Epithelial cell of proximal tubule (primary cell): ENCODE data around the gene GTF3C5. TPM values are rescaled to one million over a fixed set of nuclear protein-coding genes. Genes with fewer than 3 reads are reported as not detected.

Experiments
- DNase-seq: peaks from one replicate; pipeline ENCODE4 v3.0.0-alpha.2; 2011; ENCODE audit warnings: low read depth
- H3K4me3 ChIP-seq: 2 replicates; pipeline ENCODE4 v1.5.1; 2011; ENCODE audit warnings: low read depth, mild to moderate bottlenecking, low read length
- total RNA-seq: library from RNA; depleted of rRNA; stranded (reverse); fragments of >200 nt; gene quantifications from 2 replicates; pipeline ENCODE4 v1.2.3, GENCODE V29; 2015
- TF ChIP-seq, protein P1 (sequence below): conservative IDR thresholded peaks from 2 replicates; pipeline ENCODE4 v1.5.1; 2012; ENCODE audit warnings: low read depth, mild to moderate bottlenecking, low read length

GTF3C5 gene
- total RNA-seq, 1 donor from 2014 or later = 112 TPM

DNA sequence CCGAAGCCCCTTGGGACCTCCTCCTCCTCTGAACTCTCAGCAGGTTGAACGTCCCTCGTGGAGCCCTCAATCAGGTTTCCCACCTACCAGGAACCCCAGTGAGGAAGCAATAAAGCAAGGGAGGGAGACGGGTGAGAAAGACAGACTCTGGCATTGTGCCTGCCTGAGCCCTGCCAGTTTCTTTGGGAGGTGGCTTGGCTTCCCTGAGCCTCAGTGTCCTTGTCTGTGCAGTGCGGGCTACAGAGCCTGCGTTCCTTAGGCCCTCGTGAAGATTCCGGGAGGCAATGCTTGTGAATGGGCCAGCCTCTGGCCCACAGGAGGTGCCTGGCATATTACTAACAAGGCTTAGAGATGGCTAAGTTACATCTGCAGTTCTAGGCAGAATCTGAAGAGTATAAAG, 11.9 kb downstream of the GTF3C5 start:
- TF ChIP-seq, protein P1, sequence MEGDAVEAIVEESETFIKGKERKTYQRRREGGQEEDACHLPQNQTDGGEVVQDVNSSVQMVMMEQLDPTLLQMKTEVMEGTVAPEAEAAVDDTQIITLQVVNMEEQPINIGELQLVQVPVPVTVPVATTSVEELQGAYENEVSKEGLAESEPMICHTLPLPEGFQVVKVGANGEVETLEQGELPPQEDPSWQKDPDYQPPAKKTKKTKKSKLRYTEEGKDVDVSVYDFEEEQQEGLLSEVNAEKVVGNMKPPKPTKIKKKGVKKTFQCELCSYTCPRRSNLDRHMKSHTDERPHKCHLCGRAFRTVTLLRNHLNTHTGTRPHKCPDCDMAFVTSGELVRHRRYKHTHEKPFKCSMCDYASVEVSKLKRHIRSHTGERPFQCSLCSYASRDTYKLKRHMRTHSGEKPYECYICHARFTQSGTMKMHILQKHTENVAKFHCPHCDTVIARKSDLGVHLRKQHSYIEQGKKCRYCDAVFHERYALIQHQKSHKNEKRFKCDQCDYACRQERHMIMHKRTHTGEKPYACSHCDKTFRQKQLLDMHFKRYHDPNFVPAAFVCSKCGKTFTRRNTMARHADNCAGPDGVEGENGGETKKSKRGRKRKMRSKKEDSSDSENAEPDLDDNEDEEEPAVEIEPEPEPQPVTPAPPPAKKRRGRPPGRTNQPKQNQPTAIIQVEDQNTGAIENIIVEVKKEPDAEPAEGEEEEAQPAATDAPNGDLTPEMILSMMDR = no peak
- no peak overlapping the region for H3K4me3 ChIP-seq
- no peak for DNase-seq

DNA sequence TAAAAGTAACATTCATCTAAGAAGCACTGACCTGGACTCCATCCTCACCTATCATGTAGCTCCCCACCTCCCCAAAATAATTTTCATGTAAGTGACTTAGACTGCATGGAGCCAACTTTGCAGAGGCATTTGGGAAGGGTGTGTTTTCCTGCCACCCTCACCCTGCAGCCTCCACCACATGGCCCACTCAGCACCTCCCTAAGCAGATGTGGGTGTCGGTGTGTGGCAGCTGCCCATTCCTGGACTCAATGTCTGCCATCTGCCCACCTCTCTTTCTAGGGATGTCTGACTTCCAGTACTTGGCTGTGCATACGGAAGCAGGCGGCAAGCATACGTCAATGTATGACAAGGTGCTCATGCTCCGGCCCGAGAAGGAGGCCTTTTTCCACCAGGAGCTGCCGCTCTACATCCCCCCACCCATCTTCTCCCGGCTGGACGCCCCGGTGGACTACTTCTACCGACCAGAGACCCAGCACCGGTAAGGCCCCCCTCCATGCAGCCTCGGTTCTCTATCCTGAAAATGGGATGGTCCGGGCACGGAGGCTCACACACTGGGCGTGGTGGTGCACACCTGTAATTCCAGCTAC, 12.7 kb downstream of the GTF3C5 start:
- no peak overlapping the region for H3K4me3 ChIP-seq
- DNase-seq = no peak
- TF ChIP-seq, protein P1 = no peak

DNA sequence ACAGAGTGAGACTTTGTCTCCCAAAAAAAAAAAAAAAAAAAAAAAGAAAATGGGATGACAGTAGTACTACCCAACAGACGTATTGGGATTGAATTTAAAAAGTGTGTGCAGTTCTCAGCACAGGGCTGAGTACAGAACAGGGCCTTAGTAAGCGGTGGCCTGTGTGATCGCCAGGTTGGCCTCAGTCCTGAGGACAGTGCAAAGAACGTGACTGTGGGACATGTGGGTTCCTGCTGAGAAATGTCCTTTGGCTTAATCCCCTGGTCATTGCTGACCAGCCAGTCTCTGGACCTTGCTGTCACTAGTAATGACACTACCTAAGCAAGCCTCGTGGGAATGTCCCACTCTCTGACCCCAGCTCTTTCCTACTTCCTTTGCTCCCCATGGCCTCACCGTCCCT, 13.3 kb downstream of the GTF3C5 start:
- H3K4me3 ChIP-seq = no peak overlapping the region
- DNase-seq = no peak
- TF ChIP-seq, protein P1 = no peak

DNA sequence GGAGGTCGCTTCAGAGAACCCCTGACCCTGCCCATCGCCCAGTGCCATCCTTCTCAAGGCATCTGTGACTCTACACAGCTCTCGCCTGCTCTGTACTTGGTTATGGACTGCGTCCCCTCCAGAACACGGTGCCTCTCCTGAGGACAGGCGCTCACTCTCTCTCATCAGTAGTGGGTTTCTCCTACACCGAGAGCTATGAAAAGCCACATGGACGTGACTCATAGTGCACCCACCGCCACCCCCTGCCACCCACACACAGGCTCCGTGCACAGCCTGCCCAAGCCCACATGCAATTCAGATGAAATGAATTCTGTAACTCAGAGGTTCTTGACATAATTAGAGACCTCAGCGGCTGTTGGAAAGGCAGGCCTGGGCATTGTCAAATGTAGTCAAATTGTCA, 13.9 kb downstream of the GTF3C5 start:
- H3K4me3 ChIP-seq = no peak overlapping the region
- TF ChIP-seq, protein P1 = no peak
- no peak for DNase-seq

DNA sequence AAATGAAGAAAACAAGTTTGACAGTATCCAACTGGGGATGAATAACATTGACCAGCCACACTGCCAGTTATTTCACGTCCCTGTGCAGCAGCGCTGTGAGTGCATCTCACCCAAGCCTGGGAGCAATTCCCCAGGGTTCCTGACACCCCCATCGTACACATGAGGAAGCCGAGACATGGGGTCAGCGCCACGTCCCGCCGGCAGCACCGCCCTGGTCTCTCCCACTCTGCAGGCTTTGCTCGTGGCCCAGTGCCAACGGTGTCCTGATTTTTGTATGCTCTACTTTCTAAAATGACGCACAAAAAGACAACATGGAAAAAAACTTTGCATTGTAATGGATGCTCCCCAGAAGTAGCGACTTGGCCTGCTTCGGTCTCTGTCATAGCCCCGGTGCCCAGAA, 14.3 kb downstream of the GTF3C5 start:
- no peak overlapping the region for H3K4me3 ChIP-seq

DNA sequence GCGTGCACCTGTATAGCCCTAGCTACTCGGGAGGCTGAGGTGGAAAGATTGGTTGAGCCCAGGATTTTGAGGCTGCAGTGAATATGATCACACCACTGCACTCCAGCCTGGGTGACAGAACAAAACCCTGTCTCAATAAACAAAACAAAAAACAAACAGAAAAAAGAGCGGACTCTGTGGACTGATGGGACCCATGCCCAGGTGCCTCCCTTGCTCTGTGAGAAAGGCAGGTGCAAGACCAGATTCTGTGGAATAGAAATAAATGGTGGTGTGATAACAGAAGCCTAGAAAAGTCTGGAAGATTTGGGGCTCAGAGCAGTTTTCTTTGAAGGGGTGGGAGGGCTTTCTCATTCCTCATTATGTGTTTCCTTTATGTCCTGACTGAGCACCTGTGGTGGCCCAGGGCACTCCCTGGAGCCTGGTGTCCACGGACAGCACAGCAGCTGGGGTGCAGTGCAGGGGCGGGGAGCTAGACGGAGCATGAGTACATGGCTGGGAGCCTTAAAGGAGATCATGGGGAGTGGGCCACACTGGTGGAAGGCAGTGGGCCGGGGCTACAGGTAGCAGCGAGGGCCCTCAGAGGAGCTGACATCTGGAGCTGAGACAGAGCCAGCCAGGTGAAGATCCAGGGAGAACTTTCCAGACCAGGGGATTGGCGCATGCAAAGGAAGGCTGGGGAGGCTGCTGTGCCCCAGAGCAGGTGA, 15.6 kb downstream of the GTF3C5 start:
- no peak overlapping the region for H3K4me3 ChIP-seq
- no peak for DNase-seq
- TF ChIP-seq, protein P1 = no peak

More for the DNA sequence above, 14.3 kb downstream of the GTF3C5 start:
- TF ChIP-seq, protein P1 = no peak
- no peak for DNase-seq

DNA sequence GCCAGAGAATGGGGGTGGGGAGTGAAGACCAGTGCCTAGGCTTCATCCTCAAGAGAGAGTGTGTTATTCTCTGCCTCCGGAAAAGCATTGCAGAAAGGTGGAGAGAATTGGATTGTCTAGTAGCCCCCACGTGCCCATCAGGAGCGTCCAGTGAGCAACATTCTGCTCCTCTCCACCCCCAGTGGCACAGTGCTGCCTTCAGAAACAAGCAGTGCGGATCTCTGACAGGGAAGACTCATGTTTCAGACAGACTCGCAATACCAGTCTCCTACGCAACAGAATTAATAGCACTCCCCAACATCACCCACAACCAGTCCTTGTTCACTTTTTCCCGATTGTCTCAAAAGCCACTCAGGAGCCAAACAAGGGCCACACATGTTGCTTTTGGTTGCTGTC, 16.1 kb downstream of the GTF3C5 start:
- TF ChIP-seq, protein P1 = no peak
- H3K4me3 ChIP-seq = no peak overlapping the region
- no peak for DNase-seq
